T47D (cell line): ENCODE measurements around the gene ASPRV1.

Source experiments
- DNase-seq, 2 experiments: peaks; one replicate each; pipeline versions ENCODE4 v3.0.0 to v3.0.0-alpha.2; 2011 to 2012; ENCODE audit warnings: low read depth in 1 of 2, low spot score in 1 of 2
- JUND ChIP-seq: IDR thresholded peaks from 2 replicates; pipeline ENCODE4 v1.6.1; 2012; ENCODE audit warnings: low read depth
- in situ Hi-C: cut with HindIII; loops from 2 replicates; pipeline ENCODE4 v1.10.0; 2016; ENCODE audit warnings: low sequenced_read_pairs, low pct_unique_long_range_greater_than_20kb

ASPRV1 gene

DNA sequence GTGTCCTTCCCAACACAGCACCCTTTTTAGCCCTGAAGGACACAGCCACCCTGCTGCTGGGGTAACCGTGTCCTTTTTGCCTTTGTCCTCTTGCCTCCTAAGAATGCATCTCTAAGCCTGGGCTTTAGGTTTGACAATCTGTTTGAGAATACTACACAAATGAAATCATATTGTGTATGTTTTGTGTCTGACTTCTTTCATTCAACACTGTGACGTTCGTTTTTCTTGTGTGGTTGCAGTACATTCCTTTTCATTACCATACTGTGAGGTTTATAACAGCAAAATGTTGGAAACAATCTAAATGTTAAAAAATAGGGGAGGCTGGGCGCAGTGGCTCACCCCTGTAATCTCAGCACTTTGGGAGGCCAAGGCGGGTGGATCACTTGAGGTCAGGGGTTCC is 11.2 kb downstream of the ASPRV1 start:
- DNase-seq, result no peak

DNA sequence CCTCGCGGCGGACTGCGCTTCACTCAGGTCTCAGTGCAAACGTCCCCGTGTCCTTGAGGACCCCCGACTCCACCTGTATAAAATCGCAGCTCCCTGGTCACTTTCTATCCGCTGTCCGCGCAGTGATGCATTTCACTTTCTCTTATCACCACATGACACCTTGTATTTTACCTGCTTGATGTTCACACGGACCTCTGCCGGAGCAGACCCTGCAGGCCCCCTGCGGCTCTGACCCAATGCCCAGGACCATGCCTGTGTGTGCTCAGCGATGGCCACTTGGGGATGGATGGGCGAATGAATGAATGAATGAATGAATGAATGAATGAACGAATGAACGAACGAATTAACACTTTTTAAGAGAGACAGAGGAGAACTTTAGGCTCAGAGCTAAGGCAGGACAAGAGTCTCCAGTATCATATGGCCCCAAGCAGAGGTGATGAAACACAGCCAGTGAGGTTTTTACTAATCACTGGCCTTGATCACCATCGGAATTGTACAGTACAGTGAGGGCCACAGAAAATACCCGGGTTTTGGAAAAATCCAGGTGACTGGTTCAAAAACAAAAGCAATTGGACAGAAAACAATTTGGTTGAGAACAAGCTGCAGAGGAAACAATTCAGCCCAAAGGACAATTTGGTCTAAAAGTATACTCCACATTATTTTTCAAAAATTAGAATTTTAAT is 12.3 kb downstream of the ASPRV1 start:
- in situ Hi-C loops, result no loop called here
- DNase-seq, result no peak

More for the DNA sequence above, 11.2 kb downstream of the ASPRV1 start:
- no peak for TF ChIP-seq JUND
- in situ Hi-C loops, result no loop called here

DNA sequence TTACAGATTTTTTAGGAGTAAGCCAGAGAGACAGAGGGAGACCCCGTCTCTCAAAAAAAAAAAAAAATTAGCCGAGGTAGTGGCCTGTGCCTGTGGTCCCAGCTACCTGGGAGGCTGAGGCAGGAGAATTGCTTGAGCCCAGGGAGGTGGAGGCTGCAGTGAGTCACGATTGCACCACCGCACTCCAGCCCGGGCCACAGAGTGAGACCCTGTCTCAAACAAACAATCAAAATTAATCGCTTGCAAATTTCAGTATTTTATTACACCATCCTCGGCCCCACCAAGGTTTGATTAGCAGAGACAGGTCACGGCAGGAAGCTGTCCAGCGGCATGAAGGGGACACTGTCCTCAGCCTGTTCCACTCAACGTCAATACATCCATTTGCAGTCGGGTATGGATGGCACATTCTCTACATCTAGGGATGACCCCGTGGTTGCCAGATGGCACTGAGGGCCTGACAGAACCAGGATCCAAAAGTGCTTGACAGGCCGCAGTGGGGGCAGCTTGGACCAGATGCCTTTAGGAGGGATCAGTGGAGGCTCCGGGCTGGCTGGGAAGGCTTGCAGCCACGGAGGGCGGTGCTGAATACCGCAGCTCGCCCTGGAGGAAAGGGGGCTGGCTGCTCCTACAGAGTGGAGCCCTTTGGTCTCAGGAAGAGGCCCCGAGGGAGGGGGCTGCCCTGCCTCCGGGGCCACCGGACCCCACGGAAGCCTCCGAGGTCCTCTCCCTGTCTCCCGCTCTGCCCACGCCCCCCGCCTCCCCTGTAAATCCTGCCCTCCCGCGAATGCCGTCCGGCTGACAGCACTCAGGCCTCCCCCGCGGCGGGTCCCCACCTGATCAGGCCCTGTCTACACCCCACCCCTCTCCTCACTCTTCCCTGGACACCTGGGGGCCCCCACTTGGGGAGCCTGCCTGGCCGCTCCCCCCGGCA is 13.1 kb downstream of the ASPRV1 start:
- in situ Hi-C loops, result no loop called here
- DNase-seq, result no peak
- TF ChIP-seq JUND, result no peak

More for the DNA sequence above, 12.3 kb downstream of the ASPRV1 start:
- TF ChIP-seq JUND, result no peak

DNA sequence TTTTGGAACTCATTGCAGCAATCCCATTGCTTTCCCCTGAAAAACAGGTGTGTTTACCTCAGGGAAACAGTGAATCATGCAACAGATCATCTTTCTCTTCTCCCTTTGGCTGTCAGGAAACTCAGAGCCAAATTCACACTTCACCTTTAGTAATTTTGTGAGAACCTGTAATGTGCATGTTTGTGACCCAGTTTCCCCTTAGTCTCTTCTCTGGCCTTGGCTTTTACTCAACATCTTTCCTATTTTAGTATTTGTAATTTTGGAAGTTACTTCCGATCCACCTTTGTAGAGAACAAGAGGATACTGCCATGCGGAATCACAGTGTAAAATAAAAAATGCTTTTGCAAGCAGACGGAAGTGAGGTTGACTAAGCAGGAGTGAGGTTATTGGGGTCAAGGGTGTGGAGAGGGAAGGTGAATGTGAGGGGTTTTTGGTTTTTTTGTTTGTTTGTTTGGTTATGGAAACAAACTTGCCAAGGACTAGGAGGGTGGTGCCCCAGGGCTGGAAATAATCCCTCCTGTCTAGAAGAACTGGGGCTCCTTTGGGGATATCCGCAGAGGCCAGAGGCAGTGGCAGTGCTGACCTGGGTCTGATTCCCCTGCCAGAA is 14.0 kb downstream of the ASPRV1 start:
- in situ Hi-C loops, result no loop called here
- no peak for DNase-seq
- no peak for TF ChIP-seq JUND

DNA sequence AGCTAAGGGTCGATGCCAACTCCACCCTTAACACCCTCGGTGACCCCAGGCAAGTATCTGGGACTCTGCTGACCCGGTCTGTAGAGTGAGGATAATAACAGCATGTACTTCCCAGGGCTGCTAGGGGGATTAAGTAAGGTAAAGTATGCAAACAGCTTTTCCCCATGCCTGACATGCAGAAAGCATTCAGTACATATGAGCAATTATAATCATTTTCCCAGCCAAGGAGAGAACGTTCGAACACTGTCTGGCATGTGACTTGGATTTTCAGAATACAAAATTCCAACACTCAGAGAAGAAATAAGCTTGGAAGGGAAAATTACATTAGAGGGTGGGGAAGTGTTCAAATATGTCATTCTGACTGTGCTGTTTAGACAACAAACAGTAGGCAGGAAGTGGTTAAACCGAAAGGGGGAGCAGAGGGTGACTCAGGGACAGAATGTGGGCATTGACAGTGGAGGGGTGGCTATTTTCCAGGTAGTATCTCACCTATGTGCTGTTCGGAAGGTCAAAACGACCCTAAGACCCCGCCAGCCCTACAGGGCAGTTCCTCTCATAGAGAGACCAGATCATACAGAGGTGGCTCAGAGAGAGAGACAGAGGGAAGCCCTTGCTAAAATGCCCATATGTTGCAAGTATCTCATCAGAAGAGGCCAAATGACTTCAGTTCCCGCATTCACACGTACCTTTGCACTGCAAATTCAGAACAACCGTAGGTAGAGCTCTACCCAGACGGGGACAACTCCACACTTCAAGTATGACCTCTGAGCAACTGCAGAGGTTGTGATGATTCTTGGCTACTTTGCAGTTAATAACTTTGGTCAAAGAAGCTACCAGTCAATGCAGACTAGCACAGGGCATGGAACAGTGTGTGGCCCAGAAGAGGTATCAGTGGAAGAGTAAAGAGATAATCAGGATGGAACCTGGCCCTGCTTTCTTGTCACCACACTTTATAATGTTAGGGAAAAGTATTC is 14.8 kb downstream of the ASPRV1 start:
- in situ Hi-C loops, result no loop called here
- no peak for TF ChIP-seq JUND
- no peak for DNase-seq

DNA sequence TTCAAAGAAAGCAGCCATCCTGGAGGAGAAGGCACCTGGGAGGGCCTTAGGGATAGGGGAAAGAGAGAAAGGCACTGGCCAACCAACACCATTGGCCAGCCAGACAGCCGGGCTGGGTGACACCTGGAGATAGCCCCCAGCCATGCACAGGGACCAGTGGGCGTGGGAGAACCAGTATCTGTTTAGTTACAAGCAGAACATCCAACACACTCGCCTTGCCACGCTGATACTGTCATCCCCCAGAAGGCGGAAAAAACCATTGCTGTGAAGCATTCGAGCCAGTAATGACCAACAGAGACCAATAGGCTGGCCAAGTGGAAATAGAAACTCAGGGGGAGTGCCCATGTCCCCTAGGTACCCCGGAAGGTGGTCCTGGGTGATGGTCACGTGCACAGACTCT is 15.5 kb downstream of the ASPRV1 start:
- TF ChIP-seq JUND, result no peak
- in situ Hi-C loops, result no loop called here
- no peak for DNase-seq

DNA sequence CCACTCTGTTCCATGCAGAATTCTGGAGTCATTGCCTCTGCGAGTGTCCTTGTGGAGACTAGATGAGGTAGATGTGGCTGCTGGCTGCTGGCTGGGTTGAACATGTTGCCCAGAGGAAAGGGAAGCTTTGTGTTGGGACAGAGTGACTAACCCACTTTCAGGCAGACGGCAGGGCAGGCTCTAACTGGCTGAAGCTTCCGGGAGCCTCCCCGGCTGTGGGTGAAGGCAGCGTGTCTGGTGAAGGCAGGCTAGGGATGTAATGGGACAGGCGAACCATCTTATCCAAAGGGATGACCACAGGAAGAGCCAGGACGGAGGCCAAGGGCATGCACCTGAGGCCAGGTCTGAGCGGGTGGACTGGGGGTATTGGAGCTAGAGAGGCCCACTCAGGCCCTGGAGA is 16.0 kb downstream of the ASPRV1 start:
- in situ Hi-C loops, result no loop called here
- TF ChIP-seq JUND, result no peak
- DNase-seq, result no peak

DNA sequence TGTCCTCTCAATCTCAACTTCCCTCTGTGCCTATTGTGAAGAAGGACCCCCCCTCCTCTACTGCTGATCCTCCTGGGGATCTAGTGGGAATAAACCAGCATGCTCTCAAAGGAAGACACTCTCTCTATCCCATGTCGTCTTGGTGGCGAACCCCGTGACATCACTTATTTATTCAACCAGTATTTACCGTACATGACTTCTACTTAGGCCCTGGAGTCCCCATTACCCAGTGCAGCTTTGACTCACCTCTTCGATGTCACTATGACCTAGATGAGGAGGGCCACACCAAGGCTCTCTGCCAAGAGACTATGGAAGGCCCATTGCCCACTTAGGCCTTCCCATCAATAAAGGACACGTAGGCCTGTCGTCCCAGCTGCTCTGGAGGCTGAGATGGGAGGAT is 16.7 kb downstream of the ASPRV1 start:
- TF ChIP-seq JUND, result no peak
- in situ Hi-C loops, result no loop called here
- DNase-seq, result no peak

DNA sequence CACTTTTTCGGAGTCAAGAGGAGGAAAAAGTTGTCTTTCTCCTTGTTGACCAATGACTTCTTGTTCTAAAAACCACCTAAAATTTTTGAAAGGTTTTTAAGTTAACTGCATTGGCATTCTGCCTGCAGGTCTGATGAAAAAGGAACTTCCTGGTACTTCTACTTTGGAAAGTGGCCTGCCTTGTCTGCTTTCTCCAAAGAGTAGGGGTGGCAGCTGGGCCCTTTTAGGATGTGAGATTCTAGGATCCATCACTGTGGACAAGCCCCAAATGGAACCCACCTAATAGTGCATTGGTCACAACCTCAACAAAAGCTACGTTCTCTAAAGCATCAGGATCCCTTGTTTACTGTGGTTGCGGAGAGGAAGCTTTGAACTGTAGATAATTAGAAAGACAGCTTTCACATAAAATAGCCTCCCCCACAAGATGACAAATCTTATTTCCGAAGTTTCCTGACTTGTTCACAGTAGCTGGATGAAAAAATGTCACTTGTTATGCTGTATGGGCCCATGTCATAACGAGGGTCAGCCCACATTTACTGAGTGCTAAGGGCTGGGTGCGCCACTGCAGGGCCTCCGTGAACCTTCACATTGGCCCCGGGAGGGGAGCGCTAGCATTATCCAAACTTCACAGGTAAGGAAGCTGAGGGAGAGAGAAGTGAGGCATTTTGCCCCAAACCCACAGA is 17.4 kb downstream of the ASPRV1 start:
- in situ Hi-C loops, result no loop called here
- no peak for DNase-seq
- no peak for TF ChIP-seq JUND

DNA sequence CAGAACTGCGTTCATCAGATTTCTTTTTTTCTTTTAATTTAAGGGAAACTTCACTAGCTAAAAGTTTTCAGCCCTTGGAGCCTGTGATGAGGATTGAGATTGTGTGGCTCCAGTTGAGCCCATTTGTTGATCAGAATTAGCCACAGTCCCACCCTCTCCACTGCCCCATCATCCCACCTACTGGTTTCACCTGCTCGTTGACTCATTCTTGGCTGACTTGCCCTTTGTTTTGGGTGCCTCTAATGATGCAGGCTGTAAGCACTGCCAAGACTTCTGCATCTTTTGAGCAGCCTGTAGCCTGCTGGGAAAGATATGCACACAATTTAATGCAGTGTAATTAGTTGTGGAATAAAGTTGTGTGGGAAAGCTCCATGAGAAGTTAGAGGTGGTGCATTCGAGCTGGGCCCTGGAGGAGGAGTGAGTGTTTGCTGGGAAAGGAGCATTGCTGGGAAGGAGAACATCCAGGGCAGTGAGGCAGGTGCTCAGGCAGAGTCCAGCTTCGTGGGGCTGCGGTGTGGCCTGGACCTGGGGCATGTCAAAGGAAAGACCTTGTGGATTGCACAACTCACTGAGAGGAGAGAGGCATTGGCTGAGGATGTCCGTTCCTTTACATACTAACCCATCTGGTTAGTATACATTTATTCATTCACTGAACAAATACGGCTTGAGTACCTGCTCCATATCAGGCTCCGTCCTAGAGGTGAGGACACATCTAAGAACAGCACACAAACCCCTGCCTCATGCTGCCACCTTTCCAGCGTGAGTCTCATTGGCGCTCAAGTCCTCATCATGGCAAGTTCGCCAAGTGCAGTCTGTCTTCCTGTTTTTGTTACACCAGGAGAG is 18.2 kb downstream of the ASPRV1 start:
- DNase-seq, result peak in 1 of 2 experiments; percentile 18
- no peak for TF ChIP-seq JUND
- in situ Hi-C loops, result no loop called here

DNA sequence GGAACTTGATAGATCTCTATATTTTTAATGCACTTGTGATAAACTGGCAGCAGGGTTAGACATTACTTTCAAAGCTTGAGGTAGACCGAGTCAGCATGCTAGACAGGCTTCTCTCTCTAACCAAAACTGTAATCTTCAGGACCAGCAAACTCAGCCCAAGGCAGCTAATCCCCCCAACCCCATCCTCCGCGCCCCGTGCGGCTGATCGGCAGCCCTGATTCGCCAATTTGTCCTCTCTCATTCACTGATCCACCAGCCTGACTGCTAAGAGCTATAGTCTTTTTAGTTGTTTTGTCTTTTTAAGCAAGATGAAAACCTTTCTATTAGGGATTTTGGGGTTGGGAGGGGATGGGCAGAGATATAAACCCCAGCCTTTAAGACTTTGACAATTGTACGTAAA is 20.7 kb downstream of the ASPRV1 start:
- no peak for DNase-seq
- in situ Hi-C loops, result no loop called here
- TF ChIP-seq JUND, result no peak
